ENCODE data around the gene PAPSS2. TPM values are rescaled to one million over a fixed set of nuclear protein-coding genes. Genes with fewer than 3 reads are reported as not detected.

The PAPSS2 gene
- 17.2 to 23.2 TPM (median 21.4 TPM) in 5 replicates for total RNA-seq (2022; extraction: Qiagen RNA extraction; ENCODE audit: low read depth)

GRCh38 chr10:87659571-87660483 lies at the start of gene PAPSS2:
PAPSS2 (plus strand) TSS chr10:87659878; CDS start chr10:87659982, 104 bp downstream.

Other genes starting within 250 kb of the PAPSS2 start
- 19.8 to 28.0 TPM (median 25.7 TPM) in 5 replicates for gene MINPP1, start 155.0 kb upstream of the PAPSS2 start, total RNA-seq (2022; extraction: Qiagen RNA extraction; ENCODE audit: low read depth)
- 35.9 to 44.6 TPM (median 44.2 TPM) in 5 replicates for gene ATAD1, start 158.3 kb downstream of the PAPSS2 start, total RNA-seq (2022; extraction: Qiagen RNA extraction; ENCODE audit: low read depth)
- gene KLLN, start 203.7 kb downstream of the PAPSS2 start, total RNA-seq (2022; extraction: Qiagen RNA extraction; ENCODE audit: low read depth): 0.38 to 0.63 TPM (median 0.52 TPM) in 5 replicates
- 35.7 to 47.2 TPM (median 44.7 TPM) in 5 replicates for gene PTEN, start 203.7 kb downstream of the PAPSS2 start, total RNA-seq (2022; extraction: Qiagen RNA extraction; ENCODE audit: low read depth)

All from A549 treated with GW870086 at 1 μM for 4 hours (cell line).